ENCODE measurements around the gene RSPH10B2. TPM values are rescaled to one million over a fixed set of nuclear protein-coding genes. Genes with fewer than 3 reads are reported as not detected.
"Not testable (repeated sequence)": the region's sequence is repeated elsewhere in the genome, so short reads cannot be mapped to it uniquely, and the experiment has no call there.

RSPH10B2 gene
- total RNA-seq, 3 donors from 2014 or later: 0.13 to 0.54 (median 0.35) TPM

DNA sequence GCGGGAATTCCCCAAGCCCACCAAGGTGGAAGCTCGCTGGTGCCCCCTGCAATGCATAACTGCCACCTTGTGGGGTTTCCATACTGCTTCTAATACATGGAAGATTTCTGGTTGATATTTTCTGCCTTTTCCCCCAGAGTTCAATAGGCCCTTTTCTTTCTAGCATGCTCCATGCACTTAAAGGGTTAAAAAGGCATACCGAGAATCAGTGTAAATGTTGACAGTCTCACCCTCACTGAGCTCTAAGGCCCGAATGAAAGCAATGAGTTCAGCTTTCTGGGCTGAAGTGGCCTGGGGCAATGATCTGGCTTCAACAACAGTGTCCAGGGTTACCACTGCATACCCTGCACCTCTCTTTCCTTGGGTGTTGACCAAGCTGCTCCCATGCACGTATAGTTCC lies 89.2 kb downstream of the RSPH10B2 start:
- DNase-seq; H3K36me3 Mint-ChIP-seq (ENCODE audit: insufficient read depth); ATAC-seq; H3K9me3 Mint-ChIP-seq; H3K4me3 Mint-ChIP-seq; H3K4me1 Mint-ChIP-seq (ENCODE audit: low read depth): not testable (repeated sequence)
- H3K27me3 Mint-ChIP-seq (ENCODE audit: low read depth): peaks cover 37% of the 10 kb centered on the region

DNA sequence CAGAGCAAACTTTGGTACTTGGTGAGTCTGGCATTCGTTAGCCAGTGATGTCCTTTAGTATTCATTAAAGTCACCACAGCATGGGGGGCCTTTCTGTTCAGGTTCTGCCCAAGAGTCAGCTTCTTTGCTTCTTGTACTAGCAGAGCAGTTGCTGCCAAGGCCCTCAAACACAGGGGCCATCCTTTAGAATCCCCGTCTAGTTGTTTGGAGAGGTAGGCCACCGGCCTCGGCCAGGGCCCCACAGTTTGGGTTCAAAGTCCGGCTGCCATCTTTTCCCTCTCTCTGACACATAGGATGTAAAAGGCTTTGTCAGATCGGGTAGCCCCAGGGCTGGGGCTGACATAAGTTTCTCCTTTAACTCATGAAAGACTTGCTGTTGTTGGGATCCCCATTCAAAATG lies 89.8 kb downstream of the RSPH10B2 start:
- not testable (repeated sequence) for H3K36me3 Mint-ChIP-seq (ENCODE audit: insufficient read depth); DNase-seq; ATAC-seq; H3K4me3 Mint-ChIP-seq; H3K4me1 Mint-ChIP-seq (ENCODE audit: low read depth); H3K9me3 Mint-ChIP-seq
- peaks cover 41% of the 10 kb centered on the region for H3K27me3 Mint-ChIP-seq (ENCODE audit: low read depth)

GRCh38 chr7:6845971-6846449 lies 92.1 kb downstream of the RSPH10B2 start:
- H3K9me3 Mint-ChIP-seq; DNase-seq; H3K4me3 Mint-ChIP-seq; H3K4me1 Mint-ChIP-seq (ENCODE audit: low read depth); H3K36me3 Mint-ChIP-seq (ENCODE audit: insufficient read depth); ATAC-seq: not testable (repeated sequence)
- H3K27me3 Mint-ChIP-seq (ENCODE audit: low read depth): peaks cover 29% of the 10 kb centered on the region

DNA sequence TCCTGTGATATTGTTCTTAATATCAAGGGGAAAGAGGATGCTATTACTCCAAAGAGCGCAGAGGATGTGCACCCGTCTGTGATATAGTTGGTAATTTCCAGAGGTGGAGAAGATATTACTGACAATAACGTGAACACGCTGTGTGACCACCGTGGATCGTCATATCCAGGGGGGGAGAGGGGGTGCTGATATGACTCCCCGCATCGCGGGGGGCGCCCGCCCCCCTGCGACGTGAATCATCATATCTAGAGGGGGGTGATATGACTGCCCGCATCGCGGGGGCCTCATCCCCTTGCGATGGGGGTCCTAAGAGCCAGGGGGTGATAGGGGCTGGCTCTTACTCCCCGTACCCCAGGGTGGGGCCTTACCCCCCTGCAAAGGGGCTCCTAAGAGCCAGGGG lies 93.8 kb downstream of the RSPH10B2 start:
- not testable (repeated sequence) for H3K4me3 Mint-ChIP-seq; ATAC-seq; H3K36me3 Mint-ChIP-seq (ENCODE audit: insufficient read depth); DNase-seq; H3K9me3 Mint-ChIP-seq; H3K4me1 Mint-ChIP-seq (ENCODE audit: low read depth)
- peaks cover 25% of the 10 kb centered on the region for H3K27me3 Mint-ChIP-seq (ENCODE audit: low read depth)

Other genes starting within 250 kb of the RSPH10B2 start
- under 1 TPM in 1 of 3 donors, not detected in 2; 0.13 TPM for gene GRID2IP, start 202.6 kb upstream of the RSPH10B2 start, total RNA-seq
- gene ZDHHC4, start 176.6 kb upstream of the RSPH10B2 start, total RNA-seq: 10 to 100 TPM; 23.6 to 33.5 (median 27.5) TPM
- 10 to 100 TPM; 51.4 to 60.1 (median 59.1) TPM for gene INTS15, start 164.1 kb upstream of the RSPH10B2 start, total RNA-seq
- 1 to 10 TPM; 2.2 to 3.5 (median 3.0) TPM for gene ZNF853, start 138.5 kb upstream of the RSPH10B2 start, total RNA-seq
- 10 to 100 TPM; 30.9 to 32.6 (median 32.1) TPM for gene ZNF316, start 116.8 kb upstream of the RSPH10B2 start, total RNA-seq
- gene ZNF12, start 47.2 kb upstream of the RSPH10B2 start, total RNA-seq: 10 to 100 TPM; 15.0 to 21.0 (median 17.7) TPM
- gene CCZ1B, start 72.2 kb downstream of the RSPH10B2 start, total RNA-seq: 10 to 100 TPM; 57.9 to 64.8 (median 61.9) TPM